ENCODE results near the gene DZIP1. TPM values are rescaled to one million over a fixed set of nuclear protein-coding genes. Genes with fewer than 3 reads are reported as not detected.
"Not testable (repeated sequence)": the region's sequence is repeated elsewhere in the genome, so short reads cannot be mapped to it uniquely, and the experiment has no call there.

DZIP1 gene
- total RNA-seq, 1 donor from 2014 or later, result 0.49 TPM

GRCh38 chr13:95570016-95570415, 74.5 kb downstream of the DZIP1 start:
- intact Hi-C loops (cut with micrococcal nuclease), result no loop called here
- no peak overlapping the region for H3K27ac Mint-ChIP-seq
- peaks cover 8% of the 10 kb centered on the region for H3K27me3 Mint-ChIP-seq (ENCODE audit: insufficient read depth)
- H3K36me3 Mint-ChIP-seq (ENCODE audit: low read depth), result no peaks in the 10 kb centered on the region
- H3K9me3 Mint-ChIP-seq, result peaks cover 4% of the 10 kb centered on the region
- no peak overlapping the region for H3K4me3 Mint-ChIP-seq
- H3K4me1 Mint-ChIP-seq (ENCODE audit: low read depth), result no peaks in the 10 kb centered on the region
- DNase-seq (ENCODE audit: low spot score), result no peak

GRCh38 chr13:95568131-95568530, 76.4 kb downstream of the DZIP1 start:
- DNase-seq (ENCODE audit: low spot score), result no peak
- intact Hi-C loops (cut with micrococcal nuclease), result no loop called here
- Mint-ChIP-seq H3K27ac (no peak overlapping the region), H3K9me3 (peaks cover 4% of the 10 kb centered on the region), H3K36me3 (ENCODE audit: low read depth) (no peaks in the 10 kb centered on the region), H3K4me3 (no peak overlapping the region), H3K27me3 (ENCODE audit: insufficient read depth) (peaks cover 8% of the 10 kb centered on the region), H3K4me1 (ENCODE audit: low read depth) (no peaks in the 10 kb centered on the region)

GRCh38 chr13:95565758-95566157, 78.7 kb downstream of the DZIP1 start:
- H3K36me3 Mint-ChIP-seq (ENCODE audit: low read depth); H3K27me3 Mint-ChIP-seq (ENCODE audit: insufficient read depth); H3K9me3 Mint-ChIP-seq; H3K4me1 Mint-ChIP-seq (ENCODE audit: low read depth); intact Hi-C loops (cut with micrococcal nuclease); H3K4me3 Mint-ChIP-seq; DNase-seq (ENCODE audit: low spot score); H3K27ac Mint-ChIP-seq: not testable (repeated sequence)

GRCh38 chr13:95564733-95565291, 79.7 kb downstream of the DZIP1 start:
- Mint-ChIP-seq H3K27ac (no peak overlapping the region), H3K27me3 (ENCODE audit: insufficient read depth) (peaks cover 3% of the 10 kb centered on the region), H3K4me3 (no peak overlapping the region), H3K9me3 (peaks cover 4% of the 10 kb centered on the region), H3K4me1 (ENCODE audit: low read depth) (no peaks in the 10 kb centered on the region), H3K36me3 (ENCODE audit: low read depth) (no peaks in the 10 kb centered on the region)
- intact Hi-C loops (cut with micrococcal nuclease), result no loop called here
- DNase-seq (ENCODE audit: low spot score), result no peak

- Mint-ChIP-seq H3K36me3 (ENCODE audit: low read depth) (no peaks in the 10 kb centered on the region), H3K4me1 (ENCODE audit: low read depth) (no peaks in the 10 kb centered on the region), H3K27ac (no peak overlapping the region), H3K27me3 (ENCODE audit: insufficient read depth) (peaks cover 3% of the 10 kb centered on the region), H3K9me3 (peaks cover 4% of the 10 kb centered on the region), H3K4me3 (no peak overlapping the region)
- intact Hi-C loops (cut with micrococcal nuclease), result no loop called here
- DNase-seq (ENCODE audit: low spot score), result no peak
Observed at GRCh38 chr13:95564091-95564490, 80.4 kb downstream of the DZIP1 start.

GRCh38 chr13:95560387-95560786, 84.1 kb downstream of the DZIP1 start:
- no peaks in the 10 kb centered on the region for H3K9me3 Mint-ChIP-seq
- H3K36me3 Mint-ChIP-seq (ENCODE audit: low read depth), result no peaks in the 10 kb centered on the region
- H3K27me3 Mint-ChIP-seq (ENCODE audit: insufficient read depth), result peaks cover 12% of the 10 kb centered on the region
- no peak overlapping the region for H3K4me3 Mint-ChIP-seq
- intact Hi-C loops (cut with micrococcal nuclease), result no loop called here
- H3K4me1 Mint-ChIP-seq (ENCODE audit: low read depth), result no peaks in the 10 kb centered on the region
- DNase-seq (ENCODE audit: low spot score), result no peak
- H3K27ac Mint-ChIP-seq, result no peak overlapping the region

GRCh38 chr13:95559100-95559499, 85.4 kb downstream of the DZIP1 start:
- DNase-seq (ENCODE audit: low spot score), result no peak
- Mint-ChIP-seq H3K27me3 (ENCODE audit: insufficient read depth) (peaks cover 16% of the 10 kb centered on the region), H3K4me3 (no peak overlapping the region), H3K36me3 (ENCODE audit: low read depth) (no peaks in the 10 kb centered on the region), H3K9me3 (no peaks in the 10 kb centered on the region), H3K27ac (no peak overlapping the region), H3K4me1 (ENCODE audit: low read depth) (peaks cover 3% of the 10 kb centered on the region)
- intact Hi-C loops (cut with micrococcal nuclease), result loop anchor here (10.0 kb wide), 1 partner anchor 854 kb away; no protein-coding TSS in a partner anchor

- Mint-ChIP-seq H3K9me3 (no peaks in the 10 kb centered on the region), H3K36me3 (ENCODE audit: low read depth) (peaks cover 2% of the 10 kb centered on the region), H3K4me3 (no peak overlapping the region), H3K27me3 (ENCODE audit: insufficient read depth) (peaks cover 24% of the 10 kb centered on the region), H3K27ac (no peak overlapping the region), H3K4me1 (ENCODE audit: low read depth) (peaks cover 11% of the 10 kb centered on the region)
- intact Hi-C loops (cut with micrococcal nuclease), result loop anchor here (10.0 kb wide), 1 partner anchor 852 kb away; no protein-coding TSS in a partner anchor
- no peak for DNase-seq (ENCODE audit: low spot score)
Observed at GRCh38 chr13:95557013-95557412, 87.5 kb downstream of the DZIP1 start.

- peaks cover 11% of the 10 kb centered on the region for H3K4me1 Mint-ChIP-seq (ENCODE audit: low read depth)
- DNase-seq (ENCODE audit: low spot score), result no peak
- H3K9me3 Mint-ChIP-seq, result no peaks in the 10 kb centered on the region
- peaks cover 2% of the 10 kb centered on the region for H3K36me3 Mint-ChIP-seq (ENCODE audit: low read depth)
- peaks cover 45% of the 10 kb centered on the region for H3K27me3 Mint-ChIP-seq (ENCODE audit: insufficient read depth)
- intact Hi-C loops (cut with micrococcal nuclease), result loop anchor here (10.0 kb wide), 1 partner anchor 849 kb away; no protein-coding TSS in a partner anchor
- H3K27ac Mint-ChIP-seq, result no peak overlapping the region
- H3K4me3 Mint-ChIP-seq, result peak overlapping the region; percentile 47
Observed at GRCh38 chr13:95553581-95554385, 90.7 kb downstream of the DZIP1 start.

- Mint-ChIP-seq H3K4me3 (peak within 1 kb of the TSS; percentile 47), H3K36me3 (ENCODE audit: low read depth) (peaks cover 2% of the 10 kb centered on the region), H3K27me3 (ENCODE audit: insufficient read depth) (peaks cover 50% of the 10 kb centered on the region), H3K27ac (no peak within 1 kb of the TSS), H3K9me3 (no peaks in the 10 kb centered on the region), H3K4me1 (ENCODE audit: low read depth) (peaks cover 11% of the 10 kb centered on the region)
- DNase-seq (ENCODE audit: low spot score), result no peak
- intact Hi-C loops (cut with micrococcal nuclease), result loop anchor here (10.0 kb wide), 1 partner anchor 848 kb away; no protein-coding TSS in a partner anchor
Observed at GRCh38 chr13:95552539-95553441, 91.7 kb downstream of the DZIP1 start, which contains the start of gene CLDN10. TSS of gene CLDN10 (plus strand) at chr13:95552720. CDS start at chr13:95552754, 34 bp downstream.

GRCh38 chr13:95552208-95552538, 92.3 kb downstream of the DZIP1 start:
- intact Hi-C loops (cut with micrococcal nuclease), result loop anchor here (10.0 kb wide), 1 partner anchor 847 kb away; no protein-coding TSS in a partner anchor
- Mint-ChIP-seq H3K36me3 (ENCODE audit: low read depth) (peaks cover 2% of the 10 kb centered on the region), H3K4me3 (no peak overlapping the region), H3K9me3 (no peaks in the 10 kb centered on the region), H3K27ac (no peak overlapping the region), H3K27me3 (ENCODE audit: insufficient read depth) (peaks cover 45% of the 10 kb centered on the region), H3K4me1 (ENCODE audit: low read depth) (peaks cover 11% of the 10 kb centered on the region)
- no peak for DNase-seq (ENCODE audit: low spot score)

- Mint-ChIP-seq H3K36me3 (ENCODE audit: low read depth) (no peaks in the 10 kb centered on the region), H3K4me3 (no peak overlapping the region), H3K27me3 (ENCODE audit: insufficient read depth) (peaks cover 34% of the 10 kb centered on the region), H3K9me3 (no peaks in the 10 kb centered on the region), H3K4me1 (ENCODE audit: low read depth) (no peaks in the 10 kb centered on the region), H3K27ac (no peak overlapping the region)
- intact Hi-C loops (cut with micrococcal nuclease), result no loop called here
- no peak for DNase-seq (ENCODE audit: low spot score)
Observed at GRCh38 chr13:95547531-95548167, 96.9 kb downstream of the DZIP1 start.

Measured in activated T-helper 1 cell treated with anti-CD3 and anti-CD28 coated beads, Interleukin-12 subunit alpha, Interleukin-12 subunit beta, Interleukin-2, Interleukin-4 antibody, amounts not matched to agents 30 ng/mL and 10 ng/mL and 1 ng/mL, durations not matched to agents 14 hours and 24 hours and 36 hours (primary cell).